22Rv1 (cell line): Measurements from ENCODE around the gene TRMT2A.

Experiments used
- ZFX ChIP-seq: fragments of 450-650 bp; IDR thresholded peaks from 2 replicates; pipeline ENCODE4 v1.6.1; 2017; ENCODE audit warnings: antibody characterized with exemption, borderline replicate concordance
- TF ChIP-seq, protein P1 (sequence below): fragments of 450-650 bp; IDR thresholded peaks from 2 replicates; pipeline ENCODE4 v1.5.1; 2017; ENCODE audit warnings: mild to moderate bottlenecking

DNA sequence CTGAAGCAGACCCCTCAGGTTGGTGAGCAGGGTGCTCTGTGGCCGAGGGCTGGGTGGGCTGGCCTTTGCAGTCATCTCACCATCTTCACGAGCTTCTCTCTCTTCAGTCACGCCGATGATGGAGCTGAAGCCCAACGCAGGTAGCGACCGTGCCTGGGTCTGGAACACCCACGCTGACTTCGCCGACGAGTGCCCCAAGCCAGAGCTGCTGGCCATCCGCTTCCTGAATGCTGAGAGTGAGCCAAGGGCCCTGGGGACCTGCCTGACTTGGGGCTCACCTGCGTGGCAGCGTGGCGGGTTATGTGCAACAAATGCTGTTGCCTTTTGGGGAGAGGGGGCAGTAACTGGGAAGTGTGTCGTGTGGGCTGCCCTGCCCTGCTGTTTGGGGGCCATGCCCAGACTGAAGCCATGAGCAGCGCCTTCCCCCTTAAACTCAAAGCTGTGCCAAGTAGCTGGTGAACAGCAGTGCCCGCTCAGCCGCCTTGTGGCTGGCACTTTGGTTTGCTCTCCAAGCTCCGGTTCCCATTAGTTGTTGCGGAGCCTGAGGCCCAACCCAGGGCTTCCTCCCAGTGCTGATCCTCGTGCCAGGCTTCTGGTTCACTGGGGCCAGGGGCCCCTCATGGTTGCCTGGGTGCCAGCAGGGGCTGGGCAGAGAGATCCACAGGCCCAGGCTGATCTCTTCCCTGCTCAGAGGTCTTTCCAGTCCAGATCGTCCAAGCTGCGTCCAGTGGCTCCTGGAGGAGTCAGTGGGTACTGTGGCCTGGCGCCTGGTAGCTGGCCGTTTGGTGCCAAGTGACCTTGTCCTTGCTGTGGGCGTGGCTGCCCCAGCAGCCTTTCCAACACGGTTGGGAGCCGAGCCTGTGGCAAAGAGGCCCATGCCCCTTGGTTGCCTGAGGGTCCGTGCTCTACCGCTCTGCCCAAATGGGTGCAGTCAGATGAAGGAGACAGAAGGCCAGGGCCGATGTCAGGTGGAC, 8.5 kb upstream of the TRMT2A start:
- TF ChIP-seq, protein P1, sequence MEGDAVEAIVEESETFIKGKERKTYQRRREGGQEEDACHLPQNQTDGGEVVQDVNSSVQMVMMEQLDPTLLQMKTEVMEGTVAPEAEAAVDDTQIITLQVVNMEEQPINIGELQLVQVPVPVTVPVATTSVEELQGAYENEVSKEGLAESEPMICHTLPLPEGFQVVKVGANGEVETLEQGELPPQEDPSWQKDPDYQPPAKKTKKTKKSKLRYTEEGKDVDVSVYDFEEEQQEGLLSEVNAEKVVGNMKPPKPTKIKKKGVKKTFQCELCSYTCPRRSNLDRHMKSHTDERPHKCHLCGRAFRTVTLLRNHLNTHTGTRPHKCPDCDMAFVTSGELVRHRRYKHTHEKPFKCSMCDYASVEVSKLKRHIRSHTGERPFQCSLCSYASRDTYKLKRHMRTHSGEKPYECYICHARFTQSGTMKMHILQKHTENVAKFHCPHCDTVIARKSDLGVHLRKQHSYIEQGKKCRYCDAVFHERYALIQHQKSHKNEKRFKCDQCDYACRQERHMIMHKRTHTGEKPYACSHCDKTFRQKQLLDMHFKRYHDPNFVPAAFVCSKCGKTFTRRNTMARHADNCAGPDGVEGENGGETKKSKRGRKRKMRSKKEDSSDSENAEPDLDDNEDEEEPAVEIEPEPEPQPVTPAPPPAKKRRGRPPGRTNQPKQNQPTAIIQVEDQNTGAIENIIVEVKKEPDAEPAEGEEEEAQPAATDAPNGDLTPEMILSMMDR, result no peak
- TF ChIP-seq ZFX, result no peak
